Measurements from ENCODE around the gene DOLPP1. TPM values are rescaled to one million over a fixed set of nuclear protein-coding genes. Genes with fewer than 3 reads are reported as not detected.

Gene DOLPP1
- total RNA-seq, 1 experiment from 2014 or later: 32.7 TPM

- no peak for TF ChIP-seq RELA (CRISPR knock-in tag; IDR thresholded peaks at IDR 0.05; ENCODE audit: borderline replicate concordance)
- TF ChIP-seq, protein P1, sequence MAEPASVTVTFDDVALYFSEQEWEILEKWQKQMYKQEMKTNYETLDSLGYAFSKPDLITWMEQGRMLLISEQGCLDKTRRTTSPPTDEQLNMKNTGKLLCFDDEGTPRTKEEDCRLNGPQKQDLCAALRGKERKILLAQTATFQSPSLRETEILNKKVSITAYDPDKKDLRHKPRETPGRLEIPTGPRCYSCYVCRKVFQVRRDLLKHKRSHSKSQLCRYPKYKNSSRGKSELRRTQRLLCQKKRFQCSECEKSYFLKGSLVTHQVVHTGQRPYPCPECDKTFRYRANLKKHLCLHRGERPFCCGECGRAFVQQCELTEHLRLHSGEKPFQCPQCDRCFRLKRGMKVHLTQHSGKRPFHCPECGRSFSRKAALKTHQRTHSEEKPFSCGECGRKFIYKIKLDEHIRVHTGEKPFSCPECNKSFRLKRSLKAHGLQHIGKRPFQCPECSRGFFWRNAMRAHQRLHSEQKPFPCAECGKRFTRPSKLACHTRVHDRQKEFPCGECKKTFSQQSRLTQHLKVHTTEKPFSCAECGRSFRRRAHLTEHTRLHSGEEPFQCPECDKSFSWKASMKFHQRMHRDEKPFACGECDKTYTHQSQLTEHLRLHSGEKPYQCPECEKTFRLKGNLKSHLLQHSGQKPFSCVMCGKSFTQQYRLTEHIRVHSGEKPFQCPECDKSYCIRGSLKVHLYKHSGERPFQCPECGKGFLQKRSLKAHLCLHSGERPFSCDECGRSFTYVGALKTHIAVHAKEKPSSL (CRISPR knock-in tag; conservative IDR thresholded peaks at IDR 0.05): no peak
- no peak for TF ChIP-seq USF2 (CRISPR knock-in tag; IDR thresholded peaks at IDR 0.05)
These were observed 3.2 kb downstream of the DOLPP1 start (continued) for GRCh38 chr9:129084087-129084486.

DNA sequence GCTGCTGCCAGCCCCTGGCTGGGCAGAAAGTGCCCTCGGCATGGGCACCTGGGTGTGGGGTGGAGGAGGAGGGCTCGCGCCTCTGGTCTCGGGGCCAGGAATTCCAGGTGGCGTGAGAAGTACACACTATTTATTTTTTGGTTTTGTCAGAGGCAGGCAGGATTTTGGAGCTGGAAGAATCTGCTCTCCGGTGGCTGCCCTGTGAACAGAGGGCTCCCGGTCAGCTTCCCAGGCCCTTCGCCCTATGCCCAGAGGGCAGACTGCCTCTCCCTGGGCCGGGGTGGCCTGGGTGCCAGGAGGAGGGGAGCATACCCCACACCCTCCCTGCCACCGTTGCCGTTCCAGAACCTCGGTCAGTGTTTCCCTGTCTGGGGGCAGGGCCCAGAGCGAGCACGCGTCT is 8.3 kb downstream of the DOLPP1 start:
- POLR2A ChIA-PET: no interaction called here
- TF ChIP-seq TEAD4 (CRISPR knock-in tag; IDR thresholded peaks at IDR 0.05) (no peak), PRRX2 (CRISPR knock-in tag; IDR thresholded peaks at IDR 0.05) (no peak), FOXP4 (CRISPR knock-in tag; IDR thresholded peaks at IDR 0.05) (no peak), CREM (CRISPR knock-in tag; IDR thresholded peaks at IDR 0.05) (no peak), NR3C1 (CRISPR knock-in tag; conservative IDR thresholded peaks at IDR 0.05; ENCODE audit: low read depth) (no peak), AFF4 (CRISPR knock-in tag; IDR thresholded peaks at IDR 0.05; ENCODE audit: borderline replicate concordance) (no peak), HMGA2 (CRISPR knock-in tag; IDR thresholded peaks at IDR 0.05) (no peak), ELF4 (CRISPR knock-in tag; IDR thresholded peaks at IDR 0.05; ENCODE audit: low read depth) (no peak), ZNF121 (CRISPR knock-in tag; IDR thresholded peaks at IDR 0.05) (no peak), ZNF317 (CRISPR knock-in tag; IDR thresholded peaks at IDR 0.05; ENCODE audit: borderline replicate concordance, low read depth) (no peak), HMGXB4 (CRISPR knock-in tag; IDR thresholded peaks at IDR 0.05) (no peak)
- TF ChIP-seq, protein P2, sequence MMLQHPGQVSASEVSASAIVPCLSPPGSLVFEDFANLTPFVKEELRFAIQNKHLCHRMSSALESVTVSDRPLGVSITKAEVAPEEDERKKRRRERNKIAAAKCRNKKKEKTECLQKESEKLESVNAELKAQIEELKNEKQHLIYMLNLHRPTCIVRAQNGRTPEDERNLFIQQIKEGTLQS (CRISPR knock-in tag; conservative IDR thresholded peaks at IDR 0.05): no peak
- TF ChIP-seq, protein P1 (CRISPR knock-in tag; conservative IDR thresholded peaks at IDR 0.05): no peak
- TF ChIP-seq, protein P3, sequence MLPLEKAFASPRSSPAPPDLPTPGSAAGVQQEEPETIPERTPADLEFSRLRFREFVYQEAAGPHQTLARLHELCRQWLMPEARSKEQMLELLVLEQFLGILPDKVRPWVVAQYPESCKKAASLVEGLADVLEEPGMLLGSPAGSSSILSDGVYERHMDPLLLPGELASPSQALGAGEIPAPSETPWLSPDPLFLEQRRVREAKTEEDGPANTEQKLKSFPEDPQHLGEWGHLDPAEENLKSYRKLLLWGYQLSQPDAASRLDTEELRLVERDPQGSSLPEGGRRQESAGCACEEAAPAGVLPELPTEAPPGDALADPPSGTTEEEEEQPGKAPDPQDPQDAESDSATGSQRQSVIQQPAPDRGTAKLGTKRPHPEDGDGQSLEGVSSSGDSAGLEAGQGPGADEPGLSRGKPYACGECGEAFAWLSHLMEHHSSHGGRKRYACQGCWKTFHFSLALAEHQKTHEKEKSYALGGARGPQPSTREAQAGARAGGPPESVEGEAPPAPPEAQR (CRISPR knock-in tag; IDR thresholded peaks at IDR 0.05): no peak

More for the DNA sequence above, 8.3 kb downstream of the DOLPP1 start:
- H3K36me3 Mint-ChIP-seq: peaks cover 20% of the 10 kb centered on the region; the same call in 1 of the 2 replicates
- H3K27ac Mint-ChIP-seq: no peak overlapping the region
- ATAC-seq (no peak), DNase-seq (ENCODE audit: low spot score) (no peak)
- no peak overlapping the region for H3K4me3 Mint-ChIP-seq
- no peaks in the 10 kb centered on the region for H3K4me1 Mint-ChIP-seq
- no peaks in the 10 kb centered on the region for H3K9me3 Mint-ChIP-seq
- CTCF ChIA-PET: interaction anchor here (0.6 kb wide), 1 partner anchor 61 kb away, joined by 3 read pairs; the partner anchor contains the start of gene SH3GLB2
- no peaks in the 10 kb centered on the region for H3K27me3 Mint-ChIP-seq (ENCODE audit: low read depth)

Measured in WTC11 (cell line).